Skeletal muscle tissue (tissue), 4 donors: Measurements from ENCODE around the gene S100A14. TPM values are rescaled to one million over a fixed set of nuclear protein-coding genes. Genes with fewer than 3 reads are reported as not detected.
"Not testable (repeated sequence)": the region's sequence is repeated elsewhere in the genome, so short reads cannot be mapped to it uniquely, and the experiment has no call there.

Experiments used
- H3K27ac ChIP-seq: one replicate; pipeline ENCODE4 v1.7.0; 2013; ENCODE audit warnings: mild to moderate bottlenecking, low read depth, low read length, inconsistent platforms
- H3K27me3 ChIP-seq, 3 donors: one replicate each; pipeline ENCODE4 v1.7.0; 2013; ENCODE audit warnings: low read length in 3 of 3; ENCODE audit not compliant: control insufficient read depth in 3 of 3, insufficient read depth in 3 of 3
- H3K36me3 ChIP-seq, 3 donors: one replicate each; pipeline ENCODE4 v1.7.0; 2013; ENCODE audit warnings: low read length in 3 of 3; ENCODE audit not compliant: control insufficient read depth in 3 of 3, insufficient read depth in 3 of 3
- H3K4me1 ChIP-seq, 3 donors: one replicate each; pipeline ENCODE4 v1.7.0; 2013; ENCODE audit warnings: low read length in 3 of 3, mild to moderate bottlenecking in 3 of 3; ENCODE audit not compliant: control insufficient read depth in 3 of 3, insufficient read depth in 3 of 3
- H3K4me3 ChIP-seq, 3 donors: one replicate each; pipeline ENCODE4 v1.7.0; 2013; ENCODE audit warnings: low read length in 3 of 3
- H3K9ac ChIP-seq, 3 donors: one replicate each; pipeline ENCODE4 v1.7.0; 2013; ENCODE audit warnings: low read length in 3 of 3, mild to moderate bottlenecking in 3 of 3, moderate library complexity in 2 of 3, low read depth in 1 of 3
- H3K9me3 ChIP-seq, 3 donors: one replicate each; pipeline ENCODE4 v1.7.0; 2013; ENCODE audit warnings: low read length in 3 of 3; ENCODE audit not compliant: control insufficient read depth in 3 of 3
- total RNA-seq: library from RNA; depleted of rRNA; stranded (reverse); fragments of >200 nt; gene quantifications from one replicate; pipeline ENCODE4 v1.2.3, GENCODE V29; 2014
- donor health status: Osteomylitis.

The S100A14 gene
- total RNA-seq, 1 donor from 2014 or later: not detected

DNA sequence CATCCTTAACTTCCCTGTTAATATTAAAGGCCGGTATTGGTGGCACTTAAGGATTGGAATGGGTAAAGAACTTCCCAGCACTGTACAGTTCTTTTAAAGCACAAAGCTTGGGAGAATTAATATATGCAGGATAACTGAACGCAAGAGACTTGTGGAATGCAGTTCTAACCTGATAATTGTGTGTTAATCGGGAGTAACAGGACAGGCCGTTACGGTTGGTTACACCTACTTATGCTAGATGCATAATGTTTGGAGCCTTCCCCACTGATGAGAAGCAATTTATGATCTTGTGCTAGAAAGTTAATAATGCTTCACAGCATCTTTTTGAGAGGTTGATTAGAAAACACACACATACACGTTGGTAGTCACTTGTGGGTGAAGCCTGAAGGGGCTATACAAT, 24.7 kb upstream of the S100A14 start:
- H3K4me1 ChIP-seq: peaks cover 52 to 82% (median 63%) of the 10 kb centered on the region in 3 donors
- no peaks in the 10 kb centered on the region for H3K9me3 ChIP-seq
- no peaks in the 10 kb centered on the region for H3K27me3 ChIP-seq
- H3K36me3 ChIP-seq: peaks cover 39 to 83% (median 63%) of the 10 kb centered on the region in 3 donors
- no peak overlapping the region for H3K4me3 ChIP-seq
- H3K27ac ChIP-seq: peak overlapping the region; percentile 79
- peak overlapping the region in 1 of 3 donors; percentile 45 for H3K9ac ChIP-seq

DNA sequence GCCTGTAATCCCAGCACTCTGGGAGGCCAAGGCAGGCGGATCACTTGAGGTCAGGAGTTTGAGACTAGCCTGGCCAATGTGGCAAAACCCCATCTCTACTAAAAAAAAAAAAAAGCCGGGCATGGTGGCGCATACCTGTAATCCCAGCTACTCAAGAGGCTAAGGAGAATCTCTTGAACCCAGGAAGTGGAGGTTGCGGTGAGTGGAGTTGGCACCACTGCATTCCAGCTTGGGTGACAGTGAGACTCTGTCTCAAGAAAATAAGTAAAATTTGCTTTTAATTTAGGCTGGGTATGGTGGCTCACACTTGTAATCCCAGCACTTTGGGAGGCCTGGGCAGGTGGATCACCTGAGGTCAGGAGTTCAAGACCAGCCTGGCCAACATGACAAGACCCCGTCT, 24.1 kb upstream of the S100A14 start:
- H3K4me1 ChIP-seq: peaks cover 55 to 83% (median 69%) of the 10 kb centered on the region in 3 donors
- not testable (repeated sequence) for H3K9me3 ChIP-seq, H3K4me3 ChIP-seq, H3K27me3 ChIP-seq, H3K9ac ChIP-seq
- H3K27ac ChIP-seq: peak overlapping the region; percentile 79
- H3K36me3 ChIP-seq: peaks cover 33 to 77% (median 57%) of the 10 kb centered on the region in 3 donors

DNA sequence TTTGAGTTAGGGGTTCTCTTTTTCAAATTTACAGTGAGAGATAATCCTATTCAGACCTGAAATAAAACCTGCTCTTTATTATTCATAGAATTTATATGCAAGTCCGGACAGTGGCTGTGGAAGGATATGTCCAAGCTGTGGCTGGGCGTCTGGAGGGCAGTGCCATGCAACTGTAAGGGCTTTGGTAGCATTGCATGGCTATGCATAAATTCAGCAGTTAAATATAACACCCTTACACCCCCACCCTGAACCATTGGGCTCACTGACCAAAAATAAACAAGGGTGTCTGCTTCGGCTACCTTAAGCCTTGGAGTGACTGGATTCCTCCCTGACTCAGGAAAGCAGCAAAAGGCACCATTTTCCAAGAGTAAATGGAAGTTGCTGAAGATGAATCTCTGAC, 23.2 kb upstream of the S100A14 start:
- peak overlapping the region in 1 of 3 donors; percentile 27 for H3K4me3 ChIP-seq
- H3K27me3 ChIP-seq: no peaks in the 10 kb centered on the region
- H3K9me3 ChIP-seq: no peaks in the 10 kb centered on the region
- H3K36me3 ChIP-seq: peaks cover 27 to 69% (median 51%) of the 10 kb centered on the region in 3 donors
- H3K9ac ChIP-seq: peak overlapping the region in 2 of 3 donors; percentile 51 to 65
- peak overlapping the region; percentile 79 for H3K27ac ChIP-seq
- peaks cover 53 to 84% (median 70%) of the 10 kb centered on the region in 3 donors for H3K4me1 ChIP-seq

DNA sequence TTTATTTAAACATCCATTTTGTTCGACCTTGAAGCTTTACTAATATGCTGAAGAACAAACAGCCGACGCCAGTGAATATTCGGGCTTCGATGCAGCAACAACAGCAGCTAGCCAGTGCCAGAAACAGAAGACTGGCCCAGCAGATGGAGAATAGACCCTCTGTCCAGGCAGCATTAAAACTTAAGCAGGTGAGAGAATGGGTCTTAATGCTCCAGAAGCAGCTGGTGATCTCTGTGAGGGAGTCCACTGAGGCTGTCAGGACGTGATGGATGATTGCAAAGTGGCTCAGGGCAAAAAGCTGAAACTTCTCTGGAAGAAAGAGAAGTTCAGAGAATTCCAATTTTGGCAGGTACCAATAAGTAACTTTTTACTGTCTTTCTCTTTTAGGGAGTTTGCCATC, 22.1 kb upstream of the S100A14 start:
- H3K27ac ChIP-seq: peak overlapping the region; percentile 79
- peak overlapping the region in 1 of 3 donors; percentile 46 for H3K4me3 ChIP-seq
- no peaks in the 10 kb centered on the region for H3K27me3 ChIP-seq
- H3K9me3 ChIP-seq: no peaks in the 10 kb centered on the region
- peaks cover 30 to 59% (median 49%) of the 10 kb centered on the region in 3 donors for H3K36me3 ChIP-seq
- H3K4me1 ChIP-seq: peaks cover 49 to 81% (median 65%) of the 10 kb centered on the region in 3 donors
- H3K9ac ChIP-seq: peak overlapping the region; percentile 1 to 51 (median 33)

DNA sequence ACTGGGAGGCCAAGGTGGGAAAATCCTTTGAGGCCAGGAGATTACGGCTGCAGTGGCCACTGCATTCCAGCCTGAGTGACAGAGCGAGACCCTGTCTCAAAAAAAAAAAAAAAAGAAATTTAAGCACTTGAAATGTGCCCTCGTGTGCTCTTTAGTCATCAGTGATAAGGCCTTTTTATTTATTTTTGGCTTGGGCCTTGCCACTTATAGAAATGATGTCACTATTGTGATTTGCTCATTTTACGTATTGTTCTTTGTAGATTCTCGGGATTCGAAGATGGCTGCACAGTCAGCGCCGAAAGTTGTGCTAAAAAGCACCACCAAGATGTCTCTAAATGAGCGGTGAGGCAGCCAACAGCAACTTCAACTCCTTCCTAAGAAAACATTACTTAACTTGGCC, 20.2 kb upstream of the S100A14 start:
- peak overlapping the region; percentile 45 to 99 (median 56) for H3K4me3 ChIP-seq
- H3K27ac ChIP-seq: peak overlapping the region; percentile 79
- no peaks in the 10 kb centered on the region for H3K9me3 ChIP-seq
- H3K9ac ChIP-seq: peak overlapping the region in 1 of 3 donors; percentile 70
- H3K27me3 ChIP-seq: no peaks in the 10 kb centered on the region
- H3K36me3 ChIP-seq: peaks cover 21 to 47% (median 30%) of the 10 kb centered on the region in 3 donors
- H3K4me1 ChIP-seq: peaks cover 60 to 72% (median 72%) of the 10 kb centered on the region in 3 donors

DNA sequence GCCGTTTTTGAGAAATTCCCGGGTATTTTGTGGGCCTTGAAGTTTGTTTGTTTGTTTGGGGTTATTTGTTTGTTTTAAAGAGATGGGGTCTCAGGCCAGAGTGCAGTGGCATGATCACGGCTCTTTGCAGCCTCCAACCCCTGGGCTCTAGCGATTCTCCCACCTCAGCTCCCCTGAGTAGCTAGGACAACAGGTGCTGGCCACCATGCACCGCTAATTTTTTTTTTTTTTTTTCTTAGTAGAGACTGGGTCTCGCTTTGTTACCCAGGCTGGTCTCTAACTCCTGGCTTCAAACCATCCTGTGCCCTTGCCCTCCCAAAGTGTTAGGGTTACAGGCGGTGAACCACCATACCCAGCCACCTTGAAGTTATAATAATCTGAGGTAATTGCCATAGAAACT, 19.7 kb upstream of the S100A14 start:
- peak overlapping the region; percentile 43 to 99 (median 70) for H3K9ac ChIP-seq
- H3K4me3 ChIP-seq: peak overlapping the region; percentile 45 to 99 (median 56)
- peaks cover 19 to 43% (median 26%) of the 10 kb centered on the region in 3 donors for H3K36me3 ChIP-seq
- peak overlapping the region; percentile 79 for H3K27ac ChIP-seq
- H3K4me1 ChIP-seq: peaks cover 63 to 72% (median 72%) of the 10 kb centered on the region in 3 donors
- no peaks in the 10 kb centered on the region for H3K9me3 ChIP-seq
- no peaks in the 10 kb centered on the region for H3K27me3 ChIP-seq

DNA sequence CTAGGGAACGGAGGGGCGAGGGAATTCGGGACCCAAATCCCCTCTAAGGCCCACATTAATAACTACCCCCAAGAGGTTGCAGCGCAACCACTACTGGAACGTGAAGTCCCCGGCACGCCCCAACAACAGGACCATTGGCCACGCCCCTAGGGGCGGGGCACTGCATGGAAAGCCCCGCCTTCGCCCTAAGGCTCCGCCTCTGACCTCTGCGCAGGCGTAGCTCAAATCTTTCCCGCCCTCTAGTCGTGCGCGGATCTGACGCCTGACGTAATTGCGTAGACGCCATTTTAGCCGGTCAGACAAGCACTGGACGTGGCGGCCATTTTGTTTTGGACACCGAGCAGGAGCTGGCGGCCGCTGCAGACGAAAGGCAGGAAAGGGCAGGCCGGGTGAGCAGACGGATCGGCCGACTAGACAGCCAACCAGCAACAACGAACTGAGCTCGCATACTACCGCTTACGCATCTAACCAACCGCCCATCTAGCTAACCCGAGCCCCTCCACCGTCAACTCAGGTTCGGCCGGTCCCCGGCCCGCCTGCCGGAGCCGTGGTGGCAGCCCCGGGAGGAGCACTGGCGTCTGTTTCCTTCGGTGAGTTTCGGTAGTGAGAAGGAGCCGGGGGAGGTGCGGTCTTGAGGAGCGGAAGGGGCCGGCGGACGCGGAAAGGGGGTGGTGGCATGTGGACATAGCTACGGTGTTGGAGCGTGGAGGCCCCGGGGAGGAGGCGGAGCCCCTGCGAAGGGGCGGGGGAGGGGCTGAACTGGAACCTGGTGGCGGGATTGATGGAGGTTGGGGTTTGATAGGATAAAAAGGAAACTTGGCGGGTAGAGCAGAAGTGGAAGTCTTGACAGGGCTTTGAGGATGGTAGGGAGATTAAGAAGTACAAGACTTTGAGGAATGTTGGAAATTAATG, 17.9 kb upstream of the S100A14 start, which contains the start of gene CHTOP:
Gene CHTOP (plus strand): TSS at position 313 of the 912 bp plus-strand sequence. CDS start 2,523 bp downstream, outside the sequence.
- Histone ChIP-seq H3K27me3 (no peaks in the 10 kb centered on the region), H3K4me3 (peak within 1 kb of the TSS; percentile 98 to 99 (median 99)), H3K36me3 (peaks cover 19 to 28% (median 20%) of the 10 kb centered on the region in 3 donors), H3K4me1 (peaks cover 67 to 75% (median 73%) of the 10 kb centered on the region in 3 donors), H3K27ac (peak within 1 kb of the TSS; percentile 99), H3K9me3 (no peaks in the 10 kb centered on the region), H3K9ac (peak within 1 kb of the TSS; percentile 99 to 100 (median 100))

DNA sequence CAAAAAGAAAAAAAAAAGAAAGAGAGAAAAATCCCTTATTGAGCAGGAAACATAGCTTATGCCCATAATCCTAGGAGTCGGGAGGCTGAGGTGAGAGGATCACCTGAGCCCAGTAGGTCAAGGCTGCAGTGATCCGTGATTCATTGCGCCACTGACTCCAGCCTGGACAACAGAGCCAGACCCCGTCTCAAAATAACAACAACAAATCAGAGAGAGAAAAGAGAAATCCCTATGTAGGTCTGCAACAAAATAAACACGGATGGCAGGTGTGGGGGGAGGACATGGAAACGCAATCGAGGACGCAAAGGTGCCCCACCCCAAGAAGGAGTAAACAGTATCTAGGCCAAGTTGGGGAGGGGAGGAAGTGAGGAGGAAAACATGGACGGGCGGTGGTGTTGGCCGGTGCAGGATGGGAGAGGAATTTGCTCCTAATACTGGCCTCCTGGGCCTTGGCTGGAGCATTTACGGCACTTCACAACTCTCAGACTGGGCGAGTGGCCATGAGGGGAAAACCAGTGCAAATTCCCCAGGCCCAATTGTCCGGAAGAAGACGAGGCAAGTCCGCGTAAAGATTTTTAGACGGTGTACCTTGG, 17.1 kb upstream of the S100A14 start:
- peaks cover 60 to 76% (median 65%) of the 10 kb centered on the region in 3 donors for H3K4me1 ChIP-seq

DNA sequence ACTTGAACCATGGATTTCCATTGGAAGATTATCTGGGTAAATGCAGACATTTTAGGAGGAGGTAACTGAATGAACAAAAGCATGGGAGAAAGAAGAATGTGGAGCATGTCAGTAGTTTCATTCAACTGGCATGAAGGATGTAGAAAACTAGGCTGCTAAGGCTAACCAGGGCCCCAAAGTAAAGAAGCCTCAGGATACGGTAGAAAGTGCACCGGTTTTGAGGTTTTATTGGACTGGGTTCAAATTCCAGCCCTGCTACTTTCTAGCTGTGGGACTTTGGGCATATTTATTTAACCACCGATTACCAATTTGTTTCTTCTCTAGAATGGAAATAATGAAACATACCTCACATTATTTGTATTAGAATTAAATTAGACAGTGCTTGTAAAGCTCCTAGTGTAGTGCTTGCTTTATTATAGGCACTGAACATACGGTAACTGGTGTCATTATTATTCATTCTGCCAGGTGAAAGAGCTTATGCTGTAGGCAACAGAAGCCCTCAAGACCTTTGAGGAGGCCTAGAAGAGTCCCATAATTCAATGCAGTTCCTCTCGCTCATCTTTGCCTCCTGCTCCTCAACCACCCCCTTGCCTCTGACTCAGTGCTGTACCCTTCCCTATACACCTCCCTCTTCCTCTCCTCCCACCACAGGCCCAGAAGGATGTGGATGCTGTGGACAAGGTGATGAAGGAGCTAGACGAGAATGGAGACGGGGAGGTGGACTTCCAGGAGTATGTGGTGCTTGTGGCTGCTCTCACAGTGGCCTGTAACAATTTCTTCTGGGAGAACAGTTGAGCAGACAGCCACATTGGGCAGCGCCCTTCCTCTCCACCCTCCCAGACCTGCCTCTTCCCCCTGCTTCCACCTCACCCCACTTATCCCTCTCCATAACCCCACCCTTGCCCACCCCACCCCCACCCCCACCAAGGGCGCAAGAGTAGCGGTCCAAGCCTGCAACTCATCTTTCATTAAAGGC, 15.2 kb upstream of the S100A14 start:
- Histone ChIP-seq H3K9me3 (no peaks in the 10 kb centered on the region), H3K9ac (peak overlapping the region; percentile 40 to 96 (median 40)), H3K36me3 (peaks cover 1 to 11% (median 8%) of the 10 kb centered on the region in 3 donors), H3K4me3 (peak overlapping the region in 2 of 3 donors; percentile 75 to 84), H3K4me1 (peaks cover 58 to 75% (median 61%) of the 10 kb centered on the region in 3 donors), H3K27ac (peak overlapping the region; percentile 91), H3K27me3 (no peaks in the 10 kb centered on the region)

More for the DNA sequence above, 17.1 kb upstream of the S100A14 start:
- Histone ChIP-seq H3K27ac (peak overlapping the region; percentile 99), H3K9me3 (no peaks in the 10 kb centered on the region), H3K4me3 (peak overlapping the region; percentile 67 to 99 (median 98)), H3K9ac (peak overlapping the region; percentile 36 to 100 (median 99)), H3K36me3 (peaks cover 18 to 24% (median 20%) of the 10 kb centered on the region in 3 donors), H3K27me3 (no peaks in the 10 kb centered on the region)
